GM12891 (cell line): ENCODE measurements around the gene JAGN1.

ENCODE experiments used
- POLR2A ChIP-seq: IDR thresholded peaks from 2 replicates; pipeline ENCODE4 v1.6.1; 2011; ENCODE audit warnings: low read depth, low read length, control low read depth
- POLR2AphosphoS5 ChIP-seq: IDR thresholded peaks from 2 replicates; pipeline ENCODE4 v1.6.1; 2011; ENCODE audit warnings: low read depth, low read length, control low read depth
- POU2F2 ChIP-seq: IDR thresholded peaks from 2 replicates; pipeline ENCODE4 v1.6.1; 2011; ENCODE audit warnings: low read depth, mild to moderate bottlenecking, control low read depth, low read length, moderate library complexity
- SPI1 ChIP-seq: IDR thresholded peaks from 2 replicates; pipeline ENCODE4 v1.6.1; 2011; ENCODE audit warnings: low read depth, low read length, control low read depth
- TAF1 ChIP-seq: IDR thresholded peaks from 2 replicates; pipeline ENCODE4 v1.6.1; 2011; ENCODE audit warnings: low read depth, low read length, control low read depth

DNA sequence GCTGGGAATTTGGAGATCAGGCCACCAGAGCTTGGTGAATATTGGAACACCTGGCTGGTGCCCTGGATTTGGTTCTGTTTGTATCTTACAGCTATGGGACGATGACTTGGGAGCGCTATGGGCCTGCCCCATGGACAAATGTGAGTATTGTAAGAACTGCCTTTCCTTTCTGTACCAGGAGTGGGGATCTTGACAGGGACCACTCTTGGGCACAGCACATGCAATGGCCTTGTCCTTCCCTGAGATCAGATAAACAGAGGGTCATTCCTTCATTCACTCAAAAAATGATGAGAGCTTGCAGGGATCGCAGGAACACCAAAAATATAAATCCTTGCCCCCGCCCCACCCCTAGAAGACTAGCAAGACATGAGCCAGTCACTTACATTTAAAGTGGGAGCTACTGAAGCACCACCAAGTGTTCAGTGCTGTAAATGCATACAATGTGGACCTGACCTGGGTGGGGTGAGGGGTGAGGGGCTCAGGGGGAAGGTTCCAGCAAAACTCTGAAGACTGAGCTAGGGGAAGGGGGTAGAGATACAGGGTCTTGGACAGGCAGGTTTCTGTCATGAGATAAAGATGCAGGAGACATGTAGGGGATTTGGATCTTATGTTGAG is 40.5 kb downstream of the JAGN1 start:
- TF ChIP-seq POLR2AphosphoS5 = no peak
- TF ChIP-seq POLR2A = no peak
- no peak for TF ChIP-seq TAF1
- TF ChIP-seq SPI1 = no peak
- no peak for TF ChIP-seq POU2F2
